Measurements from ENCODE around the gene RFTN1. TPM values are rescaled to one million over a fixed set of nuclear protein-coding genes. Genes with fewer than 3 reads are reported as not detected.

The RFTN1 gene
- total RNA-seq, 1 experiment from 2014 or later = 2.2 TPM

GRCh38 chr3:16320711-16321110, 192.8 kb downstream of the RFTN1 start:
- H2BK12ac ChIP-seq (ENCODE audit: insufficient read length, low read depth, low read length) = no peak overlapping the region
- no peak for DNase-seq
- no peak overlapping the region for H3K23ac ChIP-seq (ENCODE audit: insufficient read length, low read depth, low read length)
- peak overlapping the region; percentile 36 to 83 (median 48); a peak in 3 of 7 replicates for H3K27ac Mint-ChIP-seq
- H3K27ac ChIP-seq (ENCODE audit: insufficient read length, low read depth, low read length) = no peak overlapping the region
- no peaks in the 10 kb centered on the region for H3K23me2 ChIP-seq (ENCODE audit: insufficient read length, low read depth, low read length, poor library complexity, severe bottlenecking)
- TF ChIP-seq, protein P1, sequence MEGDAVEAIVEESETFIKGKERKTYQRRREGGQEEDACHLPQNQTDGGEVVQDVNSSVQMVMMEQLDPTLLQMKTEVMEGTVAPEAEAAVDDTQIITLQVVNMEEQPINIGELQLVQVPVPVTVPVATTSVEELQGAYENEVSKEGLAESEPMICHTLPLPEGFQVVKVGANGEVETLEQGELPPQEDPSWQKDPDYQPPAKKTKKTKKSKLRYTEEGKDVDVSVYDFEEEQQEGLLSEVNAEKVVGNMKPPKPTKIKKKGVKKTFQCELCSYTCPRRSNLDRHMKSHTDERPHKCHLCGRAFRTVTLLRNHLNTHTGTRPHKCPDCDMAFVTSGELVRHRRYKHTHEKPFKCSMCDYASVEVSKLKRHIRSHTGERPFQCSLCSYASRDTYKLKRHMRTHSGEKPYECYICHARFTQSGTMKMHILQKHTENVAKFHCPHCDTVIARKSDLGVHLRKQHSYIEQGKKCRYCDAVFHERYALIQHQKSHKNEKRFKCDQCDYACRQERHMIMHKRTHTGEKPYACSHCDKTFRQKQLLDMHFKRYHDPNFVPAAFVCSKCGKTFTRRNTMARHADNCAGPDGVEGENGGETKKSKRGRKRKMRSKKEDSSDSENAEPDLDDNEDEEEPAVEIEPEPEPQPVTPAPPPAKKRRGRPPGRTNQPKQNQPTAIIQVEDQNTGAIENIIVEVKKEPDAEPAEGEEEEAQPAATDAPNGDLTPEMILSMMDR (conservative IDR thresholded peaks at IDR 0.05) = no peak
- peaks cover 2 to 25% (median 7%) of the 10 kb centered on the region in 3 experiments; a peak in 6 of 7 replicates for H3K36me3 Mint-ChIP-seq (ENCODE audit: insufficient read depth in 1 of 3, low read depth in 3 of 3)
- no peaks in the 10 kb centered on the region for H4K20me1 ChIP-seq (ENCODE audit: control insufficient read depth, insufficient read depth, insufficient read length)
- no peak overlapping the region for H2BK120ac ChIP-seq (ENCODE audit: low read depth, low read length, poor library complexity, severe bottlenecking)
- H4K5ac ChIP-seq (ENCODE audit: insufficient read length, low read depth, low read length) = no peak overlapping the region
- H3K27me3 Mint-ChIP-seq (ENCODE audit: low read depth) = no peaks in the 10 kb centered on the region; the same call in 1 of the 2 replicates
- no peak overlapping the region for H3K9ac ChIP-seq (ENCODE audit: extremely low read depth, insufficient read length, low read length)
- H3K4me3 Mint-ChIP-seq = no peak overlapping the region
- H2AFZ ChIP-seq (ENCODE audit: low read length) = no peak overlapping the region
- H3K56ac ChIP-seq (ENCODE audit: insufficient read length, low read depth, low read length) = no peak overlapping the region
- H3K4me2 ChIP-seq (ENCODE audit: insufficient read depth, insufficient read length, low read length) = no peak overlapping the region
- no peak overlapping the region for H2BK15ac ChIP-seq (ENCODE audit: low read depth, low read length)
- H3K4me1 ChIP-seq (ENCODE audit: insufficient read depth, low read length) = no peaks in the 10 kb centered on the region
- no peaks in the 10 kb centered on the region for H3K9me3 ChIP-seq (ENCODE audit: control insufficient read depth, low read depth, low read length)
- H3K18ac ChIP-seq (ENCODE audit: insufficient read length, low read depth, low read length) = no peak overlapping the region
- H2AK5ac ChIP-seq (ENCODE audit: insufficient read length, low read length) = no peak overlapping the region
- H4K8ac ChIP-seq (replicated peaks; ENCODE audit: insufficient read length, low read depth, low read length) = no peak overlapping the region
- no peak overlapping the region for H2BK20ac ChIP-seq (ENCODE audit: low read depth, low read length, poor library complexity, severe bottlenecking)
- H2BK5ac ChIP-seq (ENCODE audit: insufficient read length, low read length) = no peak overlapping the region
- no peak overlapping the region for H3K14ac ChIP-seq (ENCODE audit: insufficient read depth, low read length)
- WGBS (ENCODE audit: extremely low coverage, insufficient read length, low lambda C conversion rate) = no CpG with 5 or more reads among the region's 3 CpGs
- H4K91ac ChIP-seq (ENCODE audit: insufficient read length, low read depth, low read length) = no peak overlapping the region
- no peaks in the 10 kb centered on the region for H3K27me3 ChIP-seq (ENCODE audit: insufficient read depth, low read length)
- H3K79me1 ChIP-seq (ENCODE audit: insufficient read depth, low read depth, low read length, poor library complexity, severe bottlenecking) = no peaks in the 10 kb centered on the region
- no peak overlapping the region for H3K4ac ChIP-seq (ENCODE audit: low read depth, low read length)
- H3K79me2 ChIP-seq (ENCODE audit: insufficient read depth, low read length) = no peaks in the 10 kb centered on the region
- H3T11ph ChIP-seq (ENCODE audit: low read length) = no peak overlapping the region
- H3K9me3 Mint-ChIP-seq = no peaks in the 10 kb centered on the region
- H3K4me1 Mint-ChIP-seq = peaks cover 5 to 6% of the 10 kb centered on the region in 2 experiments; a peak in 3 of 4 replicates
